GM19438 (cell line): Measurements from ENCODE around the gene MTIF3.
A peak's percentile ranks its signal among the peaks of the same experiment; 100 is the strongest.

Experiments
- ATAC-seq: cut with Tn5 transposase; IDR thresholded peaks from one replicate; pipeline ENCODE4 v1.9.1; 2021; ENCODE audit warnings: low read depth; ENCODE audit not compliant: unreplicated experiment

The MTIF3 gene

GRCh38 chr13:27449936-27450828, at the start of gene MTIF3:
MTIF3 (minus strand) TSS chr13:27450564; CDS start chr13:27440448, 10,116 bp downstream.
- peak; percentile 85 for ATAC-seq

GRCh38 chr13:27497563-27498230, 47.3 kb upstream of the MTIF3 start:
- no peak for ATAC-seq

GRCh38 chr13:27496536-27497273, 46.3 kb upstream of the MTIF3 start:
- ATAC-seq, result no peak

GRCh38 chr13:27496006-27496405, 45.6 kb upstream of the MTIF3 start:
- ATAC-seq, result no peak

- ATAC-seq, result no peak
Observed at GRCh38 chr13:27495551-27495950, 45.2 kb upstream of the MTIF3 start.

- ATAC-seq, result no peak
Observed at GRCh38 chr13:27493981-27494380, 43.6 kb upstream of the MTIF3 start.

- no peak for ATAC-seq
Observed at GRCh38 chr13:27489456-27489855, 39.1 kb upstream of the MTIF3 start.

GRCh38 chr13:27487776-27488175, 37.4 kb upstream of the MTIF3 start:
- no peak for ATAC-seq

GRCh38 chr13:27483421-27483820, 33.1 kb upstream of the MTIF3 start:
- no peak for ATAC-seq

- peak; percentile 89 for ATAC-seq
Observed at GRCh38 chr13:27482983-27483382, 32.6 kb upstream of the MTIF3 start.

- no peak for ATAC-seq
Observed at GRCh38 chr13:27481766-27482165, 31.4 kb upstream of the MTIF3 start.

- peak; percentile 71 for ATAC-seq
Observed at GRCh38 chr13:27476943-27477703, 26.8 kb upstream of the MTIF3 start.

- ATAC-seq, result no peak
Observed at GRCh38 chr13:27474751-27475268, 24.4 kb upstream of the MTIF3 start.

GRCh38 chr13:27472941-27473340, 22.6 kb upstream of the MTIF3 start:
- ATAC-seq, result no peak

- no peak for ATAC-seq
Observed at GRCh38 chr13:27472441-27472840, 22.1 kb upstream of the MTIF3 start.

- ATAC-seq, result no peak
Observed at GRCh38 chr13:27470075-27470820, 19.9 kb upstream of the MTIF3 start.

GRCh38 chr13:27466513-27466912, 16.1 kb upstream of the MTIF3 start:
- ATAC-seq, result no peak

GRCh38 chr13:27465611-27466010, 15.2 kb upstream of the MTIF3 start:
- ATAC-seq, result no peak

- ATAC-seq, result no peak
Observed at GRCh38 chr13:27463500-27463899, 13.1 kb upstream of the MTIF3 start.
